Effector memory CD4-positive, alpha-beta T cell (primary cell): ENCODE results near the gene KIF1B.
"Not testable (repeated sequence)": the region's sequence is repeated elsewhere in the genome, so short reads cannot be mapped to it uniquely, and the experiment has no call there.

ENCODE experiments used
- DNase-seq, 3 donors: peaks; one replicate each; pipeline ENCODE4 v3.0.0-alpha.2; 2020
- H3K27ac ChIP-seq: 2 replicates; pipeline ENCODE4 v1.7.0; 2013; ENCODE audit warnings: mild to moderate bottlenecking, low read length, moderate library complexity; ENCODE audit not compliant: insufficient read depth, poor library complexity, severe bottlenecking
- H3K27me3 ChIP-seq: replicated peaks from 2 replicates; pipeline ENCODE4 v1.7.0; 2013; ENCODE audit warnings: mild to moderate bottlenecking, low read length; ENCODE audit not compliant: insufficient read depth, control insufficient read depth, poor library complexity, severe bottlenecking
- H3K36me3 ChIP-seq: 2 replicates; pipeline ENCODE4 v1.7.0; 2013; ENCODE audit warnings: mild to moderate bottlenecking, low read length, moderate library complexity; ENCODE audit not compliant: control insufficient read depth, insufficient read depth
- H3K4me1 ChIP-seq: 2 replicates; pipeline ENCODE4 v1.7.0; 2013; ENCODE audit warnings: low read length, mild to moderate bottlenecking; ENCODE audit not compliant: control insufficient read depth, insufficient read depth, poor library complexity, severe bottlenecking
- H3K4me3 ChIP-seq: 2 replicates; pipeline ENCODE4 v1.7.0; 2013; ENCODE audit warnings: low read length, low read depth, mild to moderate bottlenecking; ENCODE audit not compliant: insufficient read depth, poor library complexity, severe bottlenecking
- H3K9me3 ChIP-seq: 2 replicates; pipeline ENCODE4 v1.7.0; 2013; ENCODE audit warnings: mild to moderate bottlenecking, low read length, moderate library complexity; ENCODE audit not compliant: control insufficient read depth

The KIF1B gene

GRCh38 chr1:10253755-10254154 is 43.4 kb downstream of the KIF1B start:
- H3K27me3 ChIP-seq: no peaks in the 10 kb centered on the region
- no peaks in the 10 kb centered on the region for H3K36me3 ChIP-seq
- no peaks in the 10 kb centered on the region for H3K9me3 ChIP-seq
- no peak for DNase-seq
- H3K4me1 ChIP-seq: no peaks in the 10 kb centered on the region
- no peak overlapping the region for H3K4me3 ChIP-seq
- no peak overlapping the region for H3K27ac ChIP-seq

- H3K36me3 ChIP-seq: no peaks in the 10 kb centered on the region
- H3K9me3 ChIP-seq: no peaks in the 10 kb centered on the region
- no peaks in the 10 kb centered on the region for H3K27me3 ChIP-seq
- H3K4me1 ChIP-seq: no peaks in the 10 kb centered on the region
- no peak overlapping the region for H3K4me3 ChIP-seq
- DNase-seq: no peak
- H3K27ac ChIP-seq: no peak overlapping the region
Observed at GRCh38 chr1:10257851-10258250, 47.5 kb downstream of the KIF1B start.

- not testable (repeated sequence) for H3K4me3 ChIP-seq, H3K36me3 ChIP-seq, H3K27me3 ChIP-seq, H3K27ac ChIP-seq, DNase-seq, H3K4me1 ChIP-seq, H3K9me3 ChIP-seq
Observed at GRCh38 chr1:10259547-10259946, 49.2 kb downstream of the KIF1B start.

GRCh38 chr1:10263450-10264082 is 53.2 kb downstream of the KIF1B start:
- Histone ChIP-seq H3K36me3 (no peaks in the 10 kb centered on the region), H3K27me3 (no peaks in the 10 kb centered on the region), H3K9me3 (no peaks in the 10 kb centered on the region), H3K4me3 (no peak overlapping the region), H3K27ac (no peak overlapping the region), H3K4me1 (no peaks in the 10 kb centered on the region)
- DNase-seq: no peak

GRCh38 chr1:10265027-10265426 is 54.7 kb downstream of the KIF1B start:
- no peak overlapping the region for H3K27ac ChIP-seq
- DNase-seq: no peak
- no peaks in the 10 kb centered on the region for H3K27me3 ChIP-seq
- no peaks in the 10 kb centered on the region for H3K9me3 ChIP-seq
- H3K4me3 ChIP-seq: no peak overlapping the region
- H3K4me1 ChIP-seq: no peaks in the 10 kb centered on the region
- H3K36me3 ChIP-seq: no peaks in the 10 kb centered on the region

- H3K36me3 ChIP-seq: no peaks in the 10 kb centered on the region
- no peak overlapping the region for H3K27ac ChIP-seq
- H3K27me3 ChIP-seq: no peaks in the 10 kb centered on the region
- no peak for DNase-seq
- no peaks in the 10 kb centered on the region for H3K9me3 ChIP-seq
- H3K4me3 ChIP-seq: no peak overlapping the region
- H3K4me1 ChIP-seq: no peaks in the 10 kb centered on the region
Observed at GRCh38 chr1:10265900-10266299, 55.5 kb downstream of the KIF1B start.

- Histone ChIP-seq H3K4me3 (no peak overlapping the region), H3K27me3 (no peaks in the 10 kb centered on the region), H3K4me1 (no peaks in the 10 kb centered on the region), H3K9me3 (no peaks in the 10 kb centered on the region), H3K36me3 (no peaks in the 10 kb centered on the region), H3K27ac (no peak overlapping the region)
- DNase-seq: no peak
Observed at GRCh38 chr1:10267319-10267718, 56.9 kb downstream of the KIF1B start.

GRCh38 chr1:10267921-10268320 is 57.6 kb downstream of the KIF1B start:
- Histone ChIP-seq H3K27me3 (no peaks in the 10 kb centered on the region), H3K4me1 (no peaks in the 10 kb centered on the region), H3K27ac (no peak overlapping the region), H3K9me3 (no peaks in the 10 kb centered on the region), H3K4me3 (no peak overlapping the region), H3K36me3 (no peaks in the 10 kb centered on the region)
- DNase-seq: no peak

- Histone ChIP-seq H3K9me3 (no peaks in the 10 kb centered on the region), H3K27me3 (no peaks in the 10 kb centered on the region), H3K4me3 (no peak overlapping the region), H3K27ac (no peak overlapping the region), H3K4me1 (no peaks in the 10 kb centered on the region), H3K36me3 (no peaks in the 10 kb centered on the region)
- no peak for DNase-seq
Observed at GRCh38 chr1:10271090-10271489, 60.7 kb downstream of the KIF1B start.

GRCh38 chr1:10271869-10272268 is 61.5 kb downstream of the KIF1B start:
- Histone ChIP-seq H3K27ac (no peak overlapping the region), H3K4me3 (no peak overlapping the region), H3K36me3 (no peaks in the 10 kb centered on the region), H3K27me3 (no peaks in the 10 kb centered on the region), H3K4me1 (no peaks in the 10 kb centered on the region), H3K9me3 (no peaks in the 10 kb centered on the region)
- DNase-seq: no peak
